Common myeloid progenitor, CD34-positive (primary cell): ENCODE measurements around the gene LRMDA.
"Not testable (repeated sequence)": the region's sequence is repeated elsewhere in the genome, so short reads cannot be mapped to it uniquely, and the experiment has no call there.

Source experiments
- CTCF ChIA-PET: fragments of 350-600 bp; sonication (Branson Sonifier 250); formaldehyde crosslinking; loops from one replicate; lab custom pipeline; 2021; ENCODE audit warnings: antibody characterized with exemption; lab: Charles Lee
- POLR2A ChIA-PET: fragments of 350-600 bp; sonication (Branson Sonifier 250); formaldehyde crosslinking; loops from one replicate; lab custom pipeline; 2021; ENCODE audit warnings: antibody characterized with exemption; lab: Charles Lee
- DNase-seq, 3 donors: peaks; one replicate each; pipeline versions ENCODE4 v3.0.0 to v3.0.0-alpha.2; 2013
- H3K27ac ChIP-seq, 2 experiments: 1 replicate in 1 of 2; 2 replicates in 1 of 2; pipeline ENCODE4 v1.7.0; 2013; ENCODE audit warnings: inconsistent platforms in 2 of 2, low read length in 2 of 2, mild to moderate bottlenecking in 2 of 2, low read depth in 1 of 2, moderate library complexity in 1 of 2; ENCODE audit not compliant: severe bottlenecking in 2 of 2, insufficient read depth in 1 of 2, poor library complexity in 1 of 2
- H3K27me3 ChIP-seq, 5 experiments: replicated peaks in 2 of 5; 1 replicate in 3 of 5; 2 replicates in 2 of 5; pipeline versions ENCODE4 v1.6.1 to v1.7.0; 2013; ENCODE audit warnings: low read length in 4 of 5, mild to moderate bottlenecking in 2 of 5, moderate library complexity in 2 of 5, inconsistent platforms in 1 of 5; ENCODE audit not compliant: insufficient read depth in 5 of 5, control insufficient read depth in 4 of 5
- H3K36me3 ChIP-seq, 4 experiments: 1 replicate in 2 of 4; 2 replicates in 2 of 4; pipeline versions ENCODE4 v1.6.1 to v1.7.0; 2013; ENCODE audit warnings: low read length in 3 of 4, control low read depth in 1 of 4, mild to moderate bottlenecking in 1 of 4; ENCODE audit not compliant: control insufficient read depth in 4 of 4, insufficient read depth in 4 of 4
- H3K4me1 ChIP-seq, 4 experiments: 1 replicate in 3 of 4; 2 replicates in 1 of 4; pipeline versions ENCODE4 v1.6.1 to v1.7.1; 2013; ENCODE audit warnings: low read length in 3 of 4, mild to moderate bottlenecking in 3 of 4, control low read depth in 1 of 4, inconsistent platforms in 1 of 4, moderate library complexity in 1 of 4; ENCODE audit not compliant: control insufficient read depth in 4 of 4, insufficient read depth in 4 of 4; ENCODE audit errors: control extremely low read depth in 1 of 4
- H3K4me3 ChIP-seq, 7 experiments: 1 replicate in 4 of 7; 2 replicates in 3 of 7; pipeline versions ENCODE4 v1.5.1 to v1.7.0; 2013; ENCODE audit warnings: mild to moderate bottlenecking in 7 of 7, low read length in 6 of 7, moderate library complexity in 6 of 7, inconsistent platforms in 2 of 7, low read depth in 2 of 7, control low read depth in 1 of 7; ENCODE audit not compliant: insufficient read depth in 4 of 7, control insufficient read depth in 1 of 7; ENCODE audit errors: extremely low read depth in 1 of 7
- H3K9me3 ChIP-seq, 5 experiments: 1 replicate in 4 of 5; 2 replicates in 1 of 5; pipeline versions ENCODE4 v1.6.1 to v1.7.1; 2013; ENCODE audit warnings: low read length in 4 of 5, mild to moderate bottlenecking in 2 of 5, inconsistent platforms in 1 of 5, low read depth in 1 of 5, moderate library complexity in 1 of 5; ENCODE audit not compliant: control insufficient read depth in 4 of 5, insufficient read depth in 2 of 5; ENCODE audit errors: control extremely low read depth in 1 of 5
- WGBS: methylation state at CpG from one replicate; pipeline ENCODE4 v1.1.5; 2013; ENCODE audit not compliant: insufficient coverage; 5-methylcytosine and 5-hydroxymethylcytosine counted together

The LRMDA gene

DNA sequence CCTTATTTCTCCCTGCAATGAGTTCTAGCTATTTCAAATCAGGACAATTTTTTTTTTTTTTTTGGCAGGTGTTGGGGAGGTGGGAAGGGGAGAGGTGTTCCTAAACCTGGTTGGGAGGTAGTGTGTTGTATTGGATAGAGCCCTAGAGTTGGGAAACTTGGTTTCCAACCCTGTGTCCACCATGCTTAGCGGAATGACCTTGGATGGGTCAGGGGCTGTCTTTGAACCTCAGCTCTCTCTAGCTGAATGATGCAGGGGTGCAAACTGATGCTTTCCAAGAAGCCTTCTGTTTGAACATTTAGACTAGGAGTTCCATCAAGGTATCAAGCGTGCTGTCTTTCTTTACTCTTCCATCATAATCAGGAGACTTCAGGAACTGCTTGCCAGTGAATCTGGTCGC lies 332.2 kb downstream of the LRMDA start:
- POLR2A ChIA-PET: interaction anchor here (0.6 kb wide), 2 partner anchors 27 to 65 kb away, joined by 4 read pairs; no protein-coding TSS in a partner anchor

GRCh38 chr10:75764974-75765788 lies 333.8 kb downstream of the LRMDA start:
- WGBS: 54% methylated on average over 3 of the region's 4 CpGs
- CTCF ChIA-PET: no interaction called here
- peaks cover 3 to 25% (median 4%) of the 10 kb centered on the region in 4 experiments for H3K4me1 ChIP-seq
- H3K4me3 ChIP-seq: no peak overlapping the region
- no peaks in the 10 kb centered on the region for H3K36me3 ChIP-seq
- H3K9me3 ChIP-seq: no peaks in the 10 kb centered on the region
- no peak overlapping the region for H3K27ac ChIP-seq
- DNase-seq: no peak
- no peaks in the 10 kb centered on the region for H3K27me3 ChIP-seq
- POLR2A ChIA-PET: interaction anchor here (0.6 kb wide), 1 partner anchor 27 kb away, joined by 4 read pairs; no protein-coding TSS in a partner anchor

More for the DNA sequence above, 332.2 kb downstream of the LRMDA start:
- no peaks in the 10 kb centered on the region for H3K36me3 ChIP-seq
- DNase-seq: no peak
- no peaks in the 10 kb centered on the region for H3K9me3 ChIP-seq
- no peak overlapping the region for H3K27ac ChIP-seq
- H3K27me3 ChIP-seq: no peaks in the 10 kb centered on the region
- peaks cover 3 to 25% (median 4%) of the 10 kb centered on the region in 4 experiments for H3K4me1 ChIP-seq
- 93% methylated on average over 3 of the region's 3 CpGs for WGBS
- H3K4me3 ChIP-seq: no peak overlapping the region
- CTCF ChIA-PET: interaction anchor here (0.7 kb wide), 1 partner anchor 89 kb away, joined by 6 read pairs; no protein-coding TSS in a partner anchor

- H3K27me3 ChIP-seq: no peaks in the 10 kb centered on the region
- 95% methylated on average over 4 of the region's 5 CpGs for WGBS
- CTCF ChIA-PET: no interaction called here
- H3K4me3 ChIP-seq: no peak overlapping the region
- H3K36me3 ChIP-seq: no peaks in the 10 kb centered on the region
- POLR2A ChIA-PET: no interaction called here
- no peaks in the 10 kb centered on the region for H3K9me3 ChIP-seq
- H3K4me1 ChIP-seq: peaks cover 3 to 25% (median 4%) of the 10 kb centered on the region in 4 experiments
- H3K27ac ChIP-seq: no peak overlapping the region
- no peak for DNase-seq
These were observed 334.3 kb downstream of the LRMDA start for GRCh38 chr10:75765789-75766096.

DNA sequence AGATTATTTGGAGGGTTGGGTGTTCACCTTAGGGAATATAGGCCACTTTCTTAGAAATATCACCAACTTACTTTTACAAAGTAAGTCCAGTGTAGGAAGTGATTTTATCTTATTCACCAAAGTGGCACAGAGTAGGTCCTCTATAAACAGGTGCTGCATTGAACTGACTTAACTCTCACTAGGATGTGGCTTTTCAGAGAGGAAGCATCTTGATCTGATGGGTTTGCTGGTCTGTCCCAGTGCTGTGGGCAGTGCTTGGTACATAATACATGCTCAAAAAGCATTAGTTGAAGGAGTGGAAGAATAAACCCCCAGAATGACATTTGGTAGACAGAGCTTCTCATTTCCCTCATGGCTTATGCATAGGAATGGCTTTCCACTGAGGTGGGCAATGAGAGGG lies 334.7 kb downstream of the LRMDA start:
- no peak overlapping the region for H3K4me3 ChIP-seq
- CTCF ChIA-PET: interaction anchor here (1.3 kb wide), 1 partner anchor 58 kb away, joined by 3 read pairs; no protein-coding TSS in a partner anchor
- no peaks in the 10 kb centered on the region for H3K27me3 ChIP-seq
- H3K9me3 ChIP-seq: no peaks in the 10 kb centered on the region
- peaks cover 3 to 25% (median 4%) of the 10 kb centered on the region in 4 experiments for H3K4me1 ChIP-seq
- POLR2A ChIA-PET: no interaction called here
- no peak overlapping the region for H3K27ac ChIP-seq
- H3K36me3 ChIP-seq: no peaks in the 10 kb centered on the region
- peak; percentile 8 to 94 (median 87) for DNase-seq

DNA sequence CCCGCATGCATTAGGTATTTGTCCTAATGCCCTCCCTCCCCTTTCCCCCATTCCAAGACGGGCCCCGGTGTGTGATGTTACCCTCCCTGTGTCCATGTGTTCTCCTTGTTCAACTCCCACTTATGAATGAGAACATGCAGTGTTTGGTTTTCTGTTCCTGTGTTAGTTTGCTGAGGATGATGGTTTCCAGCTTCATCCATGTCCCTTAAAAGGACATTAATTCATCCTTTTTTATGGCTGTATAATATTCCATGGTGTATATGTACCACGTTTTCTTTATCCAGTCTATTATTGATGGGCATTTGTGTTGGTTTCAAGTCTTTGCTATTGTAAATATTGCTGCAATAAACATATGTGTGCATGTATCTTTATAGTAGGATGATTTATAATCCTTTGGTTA lies 335.3 kb downstream of the LRMDA start:
- peaks cover 5 to 31% (median 9%) of the 10 kb centered on the region in 4 experiments for H3K4me1 ChIP-seq
- H3K9me3 ChIP-seq, H3K4me3 ChIP-seq, H3K27ac ChIP-seq, DNase-seq, H3K36me3 ChIP-seq, POLR2A ChIA-PET, H3K27me3 ChIP-seq: not testable (repeated sequence)
- CTCF ChIA-PET: interaction anchor here (1.3 kb wide), 1 partner anchor 59 kb away, joined by 3 read pairs; no protein-coding TSS in a partner anchor
- WGBS: 100% methylated on average over 1 of the region's 4 CpGs

DNA sequence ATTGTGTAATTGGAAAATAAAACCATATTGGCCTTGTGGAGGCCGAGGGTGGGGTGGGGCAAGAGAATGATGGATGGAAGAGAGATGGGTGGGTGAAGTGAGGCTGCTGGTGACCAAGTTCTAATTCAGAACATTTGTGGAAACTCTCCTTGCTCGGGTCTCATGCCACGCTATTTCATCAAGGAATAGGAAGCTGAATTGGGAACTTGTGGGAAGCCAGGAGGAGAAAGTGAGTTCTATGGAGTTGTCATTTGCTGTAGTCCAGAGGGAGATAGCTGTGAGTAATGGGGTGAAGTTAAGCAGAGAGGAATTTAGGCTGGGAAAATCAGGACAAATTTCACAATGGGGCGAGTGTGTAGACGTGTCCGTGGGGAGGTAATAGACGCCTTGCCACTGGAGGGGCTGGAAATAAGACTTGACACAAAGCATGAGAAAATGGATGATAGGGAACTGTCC lies 339.2 kb downstream of the LRMDA start:
- DNase-seq: no peak

DNA sequence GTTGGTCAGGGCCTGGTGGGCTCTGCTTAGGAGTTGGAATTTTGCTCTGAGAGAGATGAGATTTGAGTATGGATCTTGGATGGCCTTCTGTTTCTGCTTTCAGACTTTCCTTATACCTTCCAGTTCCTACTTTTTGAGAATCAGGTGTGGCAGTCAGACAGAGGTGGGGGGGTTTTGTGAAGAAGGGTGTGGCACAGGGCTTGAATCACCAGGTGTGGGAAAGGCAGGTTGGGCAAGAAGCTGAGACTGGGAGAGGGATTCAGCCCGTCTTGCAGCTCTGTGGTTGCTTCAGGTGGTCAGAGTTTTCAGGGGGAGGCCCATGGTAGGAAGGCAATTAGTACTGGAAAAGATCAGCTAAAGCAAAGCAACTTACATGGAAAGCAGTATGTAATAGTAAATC lies 340.2 kb downstream of the LRMDA start:
- no peaks in the 10 kb centered on the region for H3K36me3 ChIP-seq
- peaks cover 15 to 28% (median 18%) of the 10 kb centered on the region in 4 experiments for H3K4me1 ChIP-seq
- CTCF ChIA-PET: interaction anchor here (1.2 kb wide), 1 partner anchor 18 kb away, joined by 3 read pairs; no protein-coding TSS in a partner anchor
- 50% methylated on average over 1 of the region's 1 CpG for WGBS
- POLR2A ChIA-PET: no interaction called here
- H3K9me3 ChIP-seq: no peaks in the 10 kb centered on the region
- no peaks in the 10 kb centered on the region for H3K27me3 ChIP-seq
- H3K4me3 ChIP-seq: peak overlapping the region in 4 of 7 experiments; percentile 13 to 78 (median 56)
- peak overlapping the region; percentile 48 to 77 for H3K27ac ChIP-seq
- peak in 1 of 3 donors; percentile 9 for DNase-seq

More for the DNA sequence above, 339.2 kb downstream of the LRMDA start:
- Histone ChIP-seq H3K4me3 (no peak overlapping the region), H3K4me1 (peaks cover 15 to 37% (median 22%) of the 10 kb centered on the region in 4 experiments), H3K36me3 (no peaks in the 10 kb centered on the region), H3K27me3 (no peaks in the 10 kb centered on the region), H3K27ac (no peak overlapping the region), H3K9me3 (no peaks in the 10 kb centered on the region)
- WGBS: 98% methylated on average over 5 of the region's 7 CpGs
- POLR2A ChIA-PET: no interaction called here
- CTCF ChIA-PET: interaction anchor here (1.2 kb wide), 1 partner anchor 17 kb away, joined by 3 read pairs; no protein-coding TSS in a partner anchor
